GM12878 (cell line): Measurements from ENCODE around the gene PMPCA. TPM values are rescaled to one million over a fixed set of nuclear protein-coding genes. Genes with fewer than 3 reads are reported as not detected.
"Not testable (repeated sequence)": the region's sequence is repeated elsewhere in the genome, so short reads cannot be mapped to it uniquely, and the experiment has no call there.

Experiments
- ATAC-seq: fragments of 200-7000 bp; cut with Tn5 transposase; 3 replicates; pipeline ENCODE4 v1.9.1; 2020; ENCODE audit warnings: mild to moderate bottlenecking, moderate library complexity
- BruUV-seq: library from RNA; stranded (reverse); fragments of 400-500 nt; replicated peaks from 2 replicates; lab custom pipeline; 2021; lab: Mats Ljungman, UMichigan
- CTCF ChIA-PET: fragments of 300-600 bp; sonication (Branson Sonifier 250); formaldehyde crosslinking; extraction: SDS; loops from one replicate; lab custom pipeline; 2021; ENCODE audit warnings: inconsistent platforms; lab: Yijun Ruan, JAX
- POLR2A ChIA-PET: fragments of 350-600 bp; formaldehyde crosslinking; extraction: SDS; loops from one replicate; lab custom pipeline; 2021; ENCODE audit warnings: inconsistent platforms; lab: Charles Lee
- RAD21 ChIA-PET: fragments of 300-600 bp; sonication (Branson Sonifier 250); formaldehyde crosslinking; loops from one replicate; lab custom pipeline; 2023; ENCODE audit warnings: antibody characterized with exemption; ENCODE audit not compliant: unreplicated experiment; lab: Charles Lee
- SMC1A ChIA-PET: fragments of 300-600 bp; sonication (Branson Sonifier 250); formaldehyde crosslinking; loops from one replicate; lab custom pipeline; 2023; ENCODE audit not compliant: unreplicated experiment, uncharacterized antibody; lab: Charles Lee
- DNase-seq: peaks from one replicate; pipeline ENCODE4 v3.0.0-alpha.2; 2011; ENCODE audit warnings: low read depth, low spot score
- FAIRE-seq: peaks from 3 replicates; lab custom pipeline; 2011; peaks lifted over from hg19 to GRCh38; lab: Jason Lieb, UNC
- H2AFZ ChIP-seq: 2 replicates; pipeline ENCODE4 v1.6.0; 2011; ENCODE audit warnings: low read depth, low read length, control low read depth; ENCODE audit not compliant: control insufficient read depth
- H3K27ac ChIP-seq: 2 replicates; pipeline ENCODE4 v1.5.1; 2011; ENCODE audit warnings: control low read depth; ENCODE audit not compliant: control insufficient read depth, insufficient read depth
- H3K27me3 ChIP-seq, 2 experiments: replicated peaks in 1 of 2; 2 replicates each; pipeline versions ENCODE4 v1.6.0 to v1.6.1; 2011; ENCODE audit warnings: low read length in 1 of 2; ENCODE audit not compliant: control insufficient read depth in 2 of 2, insufficient read depth in 2 of 2
- H3K36me3 ChIP-seq, 2 experiments: 2 replicates each; pipeline ENCODE4 v1.5.1; 2011; ENCODE audit warnings: low read length in 1 of 2; ENCODE audit not compliant: control insufficient read depth in 2 of 2, insufficient read depth in 2 of 2
- H3K4me1 ChIP-seq: 2 replicates; pipeline ENCODE4 v1.6.1; 2011; ENCODE audit warnings: mild to moderate bottlenecking, low read length, moderate library complexity, mixed read lengths; ENCODE audit not compliant: control insufficient read depth, insufficient read depth
- H3K4me2 ChIP-seq: 2 replicates; pipeline ENCODE4 v1.6.0; 2011; ENCODE audit warnings: control low read depth; ENCODE audit not compliant: control insufficient read depth, insufficient read depth
- H3K4me3 ChIP-seq: fragments of 200-600 bp; sonication (generic); 2 replicates; pipeline ENCODE4 v1.5.1; 2016
- H3K79me2 ChIP-seq: 2 replicates; pipeline ENCODE4 v1.6.0; 2011; ENCODE audit warnings: low read length; ENCODE audit not compliant: control insufficient read depth, insufficient read depth
- H3K9ac ChIP-seq: 2 replicates; pipeline ENCODE4 v1.8.0; 2011; ENCODE audit warnings: low read length, control low read depth, mixed read lengths; ENCODE audit not compliant: control insufficient read depth, insufficient read depth
- H3K9me3 ChIP-seq: replicated peaks from 3 replicates; pipeline ENCODE4 v1.5.1; 2011; ENCODE audit warnings: mild to moderate bottlenecking, low read length; ENCODE audit not compliant: control insufficient read depth, insufficient read depth
- H4K20me1 ChIP-seq: 2 replicates; pipeline ENCODE4 v1.6.0; 2011; ENCODE audit not compliant: control insufficient read depth, insufficient read depth
- WGBS: methylation state at CpG from one replicate; pipeline ENCODE4 v1.1.6; 2016; ENCODE audit warnings: low lambda C conversion rate; ENCODE audit not compliant: insufficient replicate concordance, insufficient coverage; ENCODE audit errors: missing lambda C conversion rate; 5-methylcytosine and 5-hydroxymethylcytosine counted together
- in situ Hi-C: fragments of 300-500 bp; cut with MboI; formaldehyde crosslinking; loops from 9 replicates; pipeline ENCODE4 v1.14.3; 2018; ENCODE audit warnings: mixed read lengths
- intact Hi-C: fragments of 100-400 bp; cut with micrococcal nuclease; formaldehyde crosslinking; loops from one replicate; pipeline ENCODE4 v1.14.2; 2022; ENCODE audit not compliant: unreplicated experiment
- polyA plus RNA-seq, 11 experiments: library from polyadenylated mRNA; depleted of rRNA in 4 of 11; unstranded in 6 of 11; stranded (reverse) in 5 of 11; fragments of >200 nt; fragmentation: Nextera tagmentation in 4 of 11; fragmentation: Illumina TruSeq in 1 of 11; extraction: Ambion mirVana in 4 of 11; extraction: Trizol in 1 of 11; gene quantifications; 1 replicate in 1 of 11; 2 replicates in 10 of 11; pipeline versions ENCODE4 v1.2.1 to v1.2.3, GENCODE V29; 2011 to 2016; ENCODE audit warnings: inconsistent platforms in 2 of 11, missing spikeins in 2 of 11, low read depth in 1 of 11
- total RNA-seq, 4 experiments: library from RNA; depleted of rRNA in 3 of 4; stranded (reverse); fragments of >200 nt in 3 of 4; fragmentation: Illumina TruSeq in 1 of 4; extraction: Trizol in 1 of 4; gene quantifications; 2 replicates each; pipeline versions ENCODE4 v1.2.1 to v1.2.3, GENCODE V29; 2013 to 2021

The PMPCA gene
- total and polyA plus RNA-seq, 10 of the 15 experiments (the other 5 are each of a cell fraction or from before 2014, with no cell fraction given) = 8.1 to 137 (median 75.7) TPM

- H3K27ac ChIP-seq, ATAC-seq, RAD21 ChIA-PET, BruUV-seq, SMC1A ChIA-PET, CTCF ChIA-PET, H3K9ac ChIP-seq, intact Hi-C loops, H3K27me3 ChIP-seq, H4K20me1 ChIP-seq, DNase-seq, H2AFZ ChIP-seq, in situ Hi-C loops, FAIRE-seq, H3K4me3 ChIP-seq, H3K9me3 ChIP-seq: not testable (repeated sequence)
- 58% methylated on average over 10 of the region's 10 CpGs for WGBS
- POLR2A ChIA-PET = interaction anchor here (0.5 kb wide), 1 partner anchor 745 kb away, joined by 5 read pairs; no protein-coding TSS in a partner anchor
- Histone ChIP-seq H3K79me2 (peaks cover 35% of the 10 kb centered on the region), H3K4me1 (peaks cover 36% of the 10 kb centered on the region), H3K36me3 (peaks cover 7 to 18% of the 10 kb centered on the region in 2 experiments; a peak in 3 of 4 replicates), H3K4me2 (0 out of 2 replicates have a peak overlapping the region, but pooled peaks have one; percentile 9)
These were observed 4.6 kb upstream of the PMPCA start for GRCh38 chr9:136405904-136406303.

GRCh38 chr9:136407061-136407460, 3.4 kb upstream of the PMPCA start:
- H3K4me3 ChIP-seq, DNase-seq, H3K4me2 ChIP-seq, intact Hi-C loops, H3K9me3 ChIP-seq, POLR2A ChIA-PET, RAD21 ChIA-PET, in situ Hi-C loops, ATAC-seq, H3K27me3 ChIP-seq, H4K20me1 ChIP-seq, FAIRE-seq, H3K27ac ChIP-seq, H3K9ac ChIP-seq, H2AFZ ChIP-seq, SMC1A ChIA-PET, CTCF ChIA-PET: not testable (repeated sequence)
- peaks cover 46% of the 10 kb centered on the region for H3K79me2 ChIP-seq
- TSS peak; percentile 27 for BruUV-seq
- H3K36me3 ChIP-seq = peaks cover 4 to 18% of the 10 kb centered on the region in 2 experiments; a peak in 3 of 4 replicates
- peaks cover 42% of the 10 kb centered on the region for H3K4me1 ChIP-seq
- over 99% methylated on average over 28 of the region's 28 CpGs for WGBS
